Measurements from ENCODE around the gene CASZ1.

The CASZ1 gene

GRCh38 chr1:10656431-10656830 lies 140.0 kb downstream of the CASZ1 start:
- Histone ChIP-seq H3K9ac (ENCODE audit: low read depth, low read length) (no peak overlapping the region), H3K36me3 (ENCODE audit: insufficient read depth, low read length) (no peaks in the 10 kb centered on the region), H3K9me3 (ENCODE audit: control insufficient read depth, insufficient read depth, low read length) (no peaks in the 10 kb centered on the region), H3K4me1 (ENCODE audit: insufficient read depth, low read length) (no peaks in the 10 kb centered on the region)

GRCh38 chr1:10655002-10655401 lies 141.4 kb downstream of the CASZ1 start:
- Histone ChIP-seq H3K4me1 (ENCODE audit: insufficient read depth, low read length) (no peaks in the 10 kb centered on the region), H3K36me3 (ENCODE audit: insufficient read depth, low read length) (no peaks in the 10 kb centered on the region), H3K9me3 (ENCODE audit: control insufficient read depth, insufficient read depth, low read length) (no peaks in the 10 kb centered on the region)

GRCh38 chr1:10653370-10654125 lies 142.9 kb downstream of the CASZ1 start:
- Histone ChIP-seq H3K9me3 (ENCODE audit: control insufficient read depth, insufficient read depth, low read length) (no peaks in the 10 kb centered on the region), H3K4me1 (ENCODE audit: insufficient read depth, low read length) (no peaks in the 10 kb centered on the region), H3K9ac (ENCODE audit: low read depth, low read length) (no peak overlapping the region)

More at GRCh38 chr1:10655002-10655401, 141.4 kb downstream of the CASZ1 start:
- no peak overlapping the region for H3K9ac ChIP-seq (ENCODE audit: low read depth, low read length)

GRCh38 chr1:10652626-10653025 lies 143.8 kb downstream of the CASZ1 start:
- Histone ChIP-seq H3K36me3 (ENCODE audit: insufficient read depth, low read length) (no peaks in the 10 kb centered on the region), H3K9ac (ENCODE audit: low read depth, low read length) (no peak overlapping the region), H3K9me3 (ENCODE audit: control insufficient read depth, insufficient read depth, low read length) (no peaks in the 10 kb centered on the region), H3K4me1 (ENCODE audit: insufficient read depth, low read length) (no peaks in the 10 kb centered on the region)

More at GRCh38 chr1:10653370-10654125, 142.9 kb downstream of the CASZ1 start:
- no peaks in the 10 kb centered on the region for H3K36me3 ChIP-seq (ENCODE audit: insufficient read depth, low read length)

- no peak overlapping the region for H3K9ac ChIP-seq (ENCODE audit: low read depth, low read length)
- H3K36me3 ChIP-seq (ENCODE audit: insufficient read depth, low read length) = no peaks in the 10 kb centered on the region
- no peaks in the 10 kb centered on the region for H3K9me3 ChIP-seq (ENCODE audit: control insufficient read depth, insufficient read depth, low read length)
- H3K4me1 ChIP-seq (ENCODE audit: insufficient read depth, low read length) = no peaks in the 10 kb centered on the region
These were observed 144.7 kb downstream of the CASZ1 start for GRCh38 chr1:10651793-10652192.

GRCh38 chr1:10651389-10651766 lies 145.1 kb downstream of the CASZ1 start:
- no peak overlapping the region for H3K9ac ChIP-seq (ENCODE audit: low read depth, low read length)
- no peaks in the 10 kb centered on the region for H3K9me3 ChIP-seq (ENCODE audit: control insufficient read depth, insufficient read depth, low read length)
- no peaks in the 10 kb centered on the region for H3K36me3 ChIP-seq (ENCODE audit: insufficient read depth, low read length)
- no peaks in the 10 kb centered on the region for H3K4me1 ChIP-seq (ENCODE audit: insufficient read depth, low read length)

GRCh38 chr1:10650556-10651388 lies 145.7 kb downstream of the CASZ1 start:
- no peaks in the 10 kb centered on the region for H3K4me1 ChIP-seq (ENCODE audit: insufficient read depth, low read length)
- no peaks in the 10 kb centered on the region for H3K36me3 ChIP-seq (ENCODE audit: insufficient read depth, low read length)
- peak overlapping the region; percentile 28; the same call in 1 of the 2 replicates for H3K9ac ChIP-seq (ENCODE audit: low read depth, low read length)
- H3K9me3 ChIP-seq (ENCODE audit: control insufficient read depth, insufficient read depth, low read length) = no peaks in the 10 kb centered on the region

GRCh38 chr1:10649517-10650201 lies 146.8 kb downstream of the CASZ1 start:
- H3K36me3 ChIP-seq (ENCODE audit: insufficient read depth, low read length) = no peaks in the 10 kb centered on the region
- H3K4me1 ChIP-seq (ENCODE audit: insufficient read depth, low read length) = no peaks in the 10 kb centered on the region
- H3K9me3 ChIP-seq (ENCODE audit: control insufficient read depth, insufficient read depth, low read length) = no peaks in the 10 kb centered on the region
- H3K9ac ChIP-seq (ENCODE audit: low read depth, low read length) = peak overlapping the region; percentile 46; the same call in 1 of the 2 replicates

- Histone ChIP-seq H3K9me3 (ENCODE audit: control insufficient read depth, insufficient read depth, low read length) (no peaks in the 10 kb centered on the region), H3K4me1 (ENCODE audit: insufficient read depth, low read length) (no peaks in the 10 kb centered on the region), H3K9ac (ENCODE audit: low read depth, low read length) (no peak overlapping the region), H3K36me3 (ENCODE audit: insufficient read depth, low read length) (no peaks in the 10 kb centered on the region)
These were observed 147.5 kb downstream of the CASZ1 start for GRCh38 chr1:10648689-10649516.

GRCh38 chr1:10647414-10648170 lies 148.9 kb downstream of the CASZ1 start:
- no peak overlapping the region for H3K9ac ChIP-seq (ENCODE audit: low read depth, low read length)
- no peaks in the 10 kb centered on the region for H3K36me3 ChIP-seq (ENCODE audit: insufficient read depth, low read length)
- H3K9me3 ChIP-seq (ENCODE audit: control insufficient read depth, insufficient read depth, low read length) = no peaks in the 10 kb centered on the region
- H3K4me1 ChIP-seq (ENCODE audit: insufficient read depth, low read length) = no peaks in the 10 kb centered on the region

GRCh38 chr1:10646347-10646861 lies 150.0 kb downstream of the CASZ1 start:
- Histone ChIP-seq H3K4me1 (ENCODE audit: insufficient read depth, low read length) (no peaks in the 10 kb centered on the region), H3K36me3 (ENCODE audit: insufficient read depth, low read length) (no peaks in the 10 kb centered on the region), H3K9ac (ENCODE audit: low read depth, low read length) (no peak overlapping the region), H3K9me3 (ENCODE audit: control insufficient read depth, insufficient read depth, low read length) (no peaks in the 10 kb centered on the region)

- no peaks in the 10 kb centered on the region; the same call in 1 of the 2 replicates for H3K4me1 ChIP-seq (ENCODE audit: insufficient read depth, low read length)
- no peaks in the 10 kb centered on the region for H3K9me3 ChIP-seq (ENCODE audit: control insufficient read depth, insufficient read depth, low read length)
- H3K9ac ChIP-seq (ENCODE audit: low read depth, low read length) = no peak overlapping the region
- H3K36me3 ChIP-seq (ENCODE audit: insufficient read depth, low read length) = no peaks in the 10 kb centered on the region
These were observed 151.9 kb downstream of the CASZ1 start for GRCh38 chr1:10644307-10645128.
